Activated naive CD8-positive, alpha-beta T cell (primary cell): ENCODE results near the gene CCT2.

ENCODE experiments used
- H3K27ac Mint-ChIP-seq: one replicate; pipeline ENCODE4 v1.8.0; 2021; ENCODE audit warnings: mixed read lengths
- H3K27me3 Mint-ChIP-seq: one replicate; pipeline ENCODE4 v1.8.0; 2021; ENCODE audit warnings: mixed read lengths
- H3K36me3 Mint-ChIP-seq: one replicate; pipeline ENCODE4 v1.8.0; 2021; ENCODE audit warnings: mixed read lengths
- H3K4me1 Mint-ChIP-seq: one replicate; pipeline ENCODE4 v1.8.0; 2021; ENCODE audit warnings: low read depth, mixed read lengths
- H3K4me3 Mint-ChIP-seq: one replicate; pipeline ENCODE4 v1.8.0; 2021; ENCODE audit warnings: mild to moderate bottlenecking, mixed read lengths
- H3K9me3 Mint-ChIP-seq: one replicate; pipeline ENCODE4 v1.8.0; 2021; ENCODE audit warnings: low read depth, mixed read lengths

CCT2 gene

GRCh38 chr12:69585189-69586062, at the start of gene CCT2:
Gene CCT2 (plus strand): TSS chr12:69585459. CDS start chr12:69585522, 63 bp downstream.
- Mint-ChIP-seq H3K36me3 (peaks cover 11% of the 10 kb centered on the region), H3K27me3 (no peaks in the 10 kb centered on the region), H3K4me3 (peak within 1 kb of the TSS; percentile 97), H3K4me1 (peaks cover 26% of the 10 kb centered on the region), H3K27ac (peak within 1 kb of the TSS; percentile 96), H3K9me3 (no peaks in the 10 kb centered on the region)

DNA sequence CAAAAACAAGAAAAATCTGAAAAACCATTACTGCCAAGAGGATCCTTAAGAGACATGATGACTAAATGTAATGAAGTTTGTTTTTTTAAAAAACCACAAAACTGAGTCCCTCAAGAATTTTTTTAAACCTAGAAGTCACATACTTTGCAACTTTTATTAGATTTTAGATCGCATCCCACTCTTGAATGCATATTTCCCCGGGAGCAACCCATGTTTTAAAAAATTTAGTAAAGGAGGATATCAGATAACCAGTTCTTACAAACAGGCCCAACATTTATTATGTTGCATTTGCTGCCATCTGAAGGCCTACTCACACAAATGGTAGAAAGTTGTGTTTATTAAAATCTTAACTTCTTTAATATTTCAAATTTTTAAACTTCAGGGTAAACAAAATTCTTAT, 44.3 kb upstream of the CCT2 start:
- no peaks in the 10 kb centered on the region for H3K27me3 Mint-ChIP-seq
- H3K9me3 Mint-ChIP-seq = peaks cover 5% of the 10 kb centered on the region
- no peak overlapping the region for H3K4me3 Mint-ChIP-seq
- H3K36me3 Mint-ChIP-seq = peaks cover 22% of the 10 kb centered on the region
- H3K27ac Mint-ChIP-seq = no peak overlapping the region
- no peaks in the 10 kb centered on the region for H3K4me1 Mint-ChIP-seq

GRCh38 chr12:69544087-69544486, 41.2 kb upstream of the CCT2 start:
- Mint-ChIP-seq H3K4me3 (no peak overlapping the region), H3K36me3 (peaks cover 22% of the 10 kb centered on the region), H3K9me3 (peaks cover 5% of the 10 kb centered on the region), H3K27me3 (no peaks in the 10 kb centered on the region), H3K27ac (no peak overlapping the region), H3K4me1 (no peaks in the 10 kb centered on the region)

DNA sequence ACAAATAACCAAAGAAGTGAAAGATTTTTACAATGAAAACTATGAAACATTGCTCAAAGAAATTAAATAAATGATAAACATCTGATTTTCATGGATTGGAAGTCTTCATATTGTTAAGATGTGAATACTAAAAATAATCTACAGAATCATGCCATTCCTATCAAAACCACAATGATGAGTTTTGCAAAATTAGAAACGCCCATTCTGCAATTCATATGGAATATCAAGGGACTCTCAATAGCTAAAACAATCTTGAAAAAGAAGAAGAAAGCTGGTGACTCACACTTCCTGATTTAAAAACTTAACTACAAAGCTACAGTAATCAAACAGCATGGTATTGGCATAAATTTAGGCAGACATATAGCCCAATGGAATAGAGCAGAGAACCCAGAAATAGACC, 40.2 kb upstream of the CCT2 start:
- no peak overlapping the region for H3K4me3 Mint-ChIP-seq
- peaks cover 5% of the 10 kb centered on the region for H3K9me3 Mint-ChIP-seq
- peaks cover 24% of the 10 kb centered on the region for H3K36me3 Mint-ChIP-seq
- H3K4me1 Mint-ChIP-seq = no peaks in the 10 kb centered on the region
- no peaks in the 10 kb centered on the region for H3K27me3 Mint-ChIP-seq
- no peak overlapping the region for H3K27ac Mint-ChIP-seq

- Mint-ChIP-seq H3K27ac (no peak overlapping the region), H3K9me3 (no peaks in the 10 kb centered on the region)
These were observed 38.4 kb upstream of the CCT2 start for GRCh38 chr12:69546693-69547438.

GRCh38 chr12:69548687-69549086, 36.6 kb upstream of the CCT2 start:
- H3K27me3 Mint-ChIP-seq = no peaks in the 10 kb centered on the region
- no peak overlapping the region for H3K4me3 Mint-ChIP-seq
- H3K4me1 Mint-ChIP-seq = no peaks in the 10 kb centered on the region
- peaks cover 10% of the 10 kb centered on the region for H3K36me3 Mint-ChIP-seq
- no peak overlapping the region for H3K27ac Mint-ChIP-seq
- H3K9me3 Mint-ChIP-seq = no peaks in the 10 kb centered on the region

More at GRCh38 chr12:69546693-69547438, 38.4 kb upstream of the CCT2 start:
- peaks cover 18% of the 10 kb centered on the region for H3K36me3 Mint-ChIP-seq
- no peaks in the 10 kb centered on the region for H3K4me1 Mint-ChIP-seq
- no peaks in the 10 kb centered on the region for H3K27me3 Mint-ChIP-seq
- no peak overlapping the region for H3K4me3 Mint-ChIP-seq

- H3K36me3 Mint-ChIP-seq = peaks cover 3% of the 10 kb centered on the region
- no peaks in the 10 kb centered on the region for H3K27me3 Mint-ChIP-seq
- no peaks in the 10 kb centered on the region for H3K9me3 Mint-ChIP-seq
- H3K4me1 Mint-ChIP-seq = no peaks in the 10 kb centered on the region
- H3K27ac Mint-ChIP-seq = no peak overlapping the region
- H3K4me3 Mint-ChIP-seq = no peak overlapping the region
These were observed 34.5 kb upstream of the CCT2 start for GRCh38 chr12:69550569-69551350.

- Mint-ChIP-seq H3K4me1 (no peaks in the 10 kb centered on the region), H3K36me3 (peaks cover 2% of the 10 kb centered on the region), H3K27ac (no peak overlapping the region), H3K27me3 (no peaks in the 10 kb centered on the region), H3K4me3 (no peak overlapping the region), H3K9me3 (no peaks in the 10 kb centered on the region)
These were observed 31.5 kb upstream of the CCT2 start for GRCh38 chr12:69553628-69554248.

DNA sequence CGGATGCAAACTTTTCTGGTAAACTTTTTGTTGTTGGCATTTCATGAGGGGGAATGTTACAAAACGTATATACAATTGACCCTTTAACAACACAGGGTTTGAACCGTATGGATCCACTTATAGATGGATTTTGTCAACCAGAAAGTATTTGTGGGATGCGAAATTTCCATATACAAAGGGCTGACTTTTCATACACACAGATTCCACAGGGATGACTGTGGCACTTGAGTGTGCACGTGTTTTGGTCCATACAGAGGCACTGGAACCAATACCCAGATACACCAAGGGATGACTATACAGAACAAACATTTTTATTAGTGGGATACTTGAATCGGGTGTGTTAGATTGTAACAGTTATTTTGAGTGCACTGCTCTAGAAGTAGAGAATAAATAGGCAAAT, 29.8 kb upstream of the CCT2 start:
- Mint-ChIP-seq H3K27me3 (no peaks in the 10 kb centered on the region), H3K27ac (no peak overlapping the region), H3K36me3 (no peaks in the 10 kb centered on the region), H3K4me3 (no peak overlapping the region), H3K9me3 (no peaks in the 10 kb centered on the region), H3K4me1 (no peaks in the 10 kb centered on the region)

DNA sequence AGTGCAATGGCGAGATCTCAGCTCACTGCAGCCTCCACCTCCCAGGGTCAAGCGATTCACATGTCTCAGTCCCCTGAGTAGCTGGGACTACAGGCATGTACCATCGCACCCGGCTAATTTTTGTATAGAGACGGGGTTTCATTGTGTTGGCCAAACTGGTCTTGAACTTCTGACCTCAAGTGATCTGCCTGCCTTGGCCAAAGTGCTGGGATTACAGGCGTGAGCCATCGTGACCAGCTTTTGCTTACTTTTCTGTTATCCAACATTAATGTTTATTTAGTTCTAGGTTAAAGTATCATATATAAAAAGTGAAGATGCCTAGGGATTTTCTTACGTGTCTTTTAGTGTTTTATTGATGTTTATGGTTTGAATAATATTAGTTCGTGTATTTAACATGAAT, 28.9 kb upstream of the CCT2 start:
- Mint-ChIP-seq H3K27ac (no peak overlapping the region), H3K4me3 (no peak overlapping the region), H3K9me3 (no peaks in the 10 kb centered on the region), H3K27me3 (no peaks in the 10 kb centered on the region), H3K4me1 (no peaks in the 10 kb centered on the region), H3K36me3 (no peaks in the 10 kb centered on the region)

GRCh38 chr12:69563166-69563762, 22.0 kb upstream of the CCT2 start:
- no peak overlapping the region for H3K27ac Mint-ChIP-seq
- H3K27me3 Mint-ChIP-seq = no peaks in the 10 kb centered on the region
- H3K4me1 Mint-ChIP-seq = no peaks in the 10 kb centered on the region
- no peaks in the 10 kb centered on the region for H3K9me3 Mint-ChIP-seq
- H3K36me3 Mint-ChIP-seq = no peaks in the 10 kb centered on the region
- H3K4me3 Mint-ChIP-seq = no peak overlapping the region

DNA sequence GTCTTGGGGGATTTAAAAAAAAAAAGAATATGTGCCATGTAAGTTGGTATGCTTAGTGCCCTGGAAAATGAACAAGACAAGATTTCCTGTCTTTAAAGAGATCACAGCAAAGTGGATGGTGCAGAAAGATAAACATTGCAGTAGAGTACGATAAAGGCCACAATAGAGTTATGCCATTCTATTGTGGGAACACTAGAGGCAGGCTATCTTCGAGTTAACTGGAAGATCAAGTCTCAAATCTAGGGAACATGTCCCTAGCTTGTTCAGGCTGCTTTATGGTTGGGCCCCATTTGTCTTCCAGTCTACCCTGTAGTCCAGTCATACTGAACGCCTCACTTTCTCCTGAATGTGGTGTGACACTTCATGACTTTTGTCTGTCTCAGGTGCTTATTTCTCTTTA, 18.7 kb upstream of the CCT2 start:
- H3K9me3 Mint-ChIP-seq = no peaks in the 10 kb centered on the region
- peaks cover 2% of the 10 kb centered on the region for H3K4me1 Mint-ChIP-seq
- no peaks in the 10 kb centered on the region for H3K36me3 Mint-ChIP-seq
- no peaks in the 10 kb centered on the region for H3K27me3 Mint-ChIP-seq
- peak overlapping the region; percentile 25 for H3K27ac Mint-ChIP-seq
- H3K4me3 Mint-ChIP-seq = no peak overlapping the region

DNA sequence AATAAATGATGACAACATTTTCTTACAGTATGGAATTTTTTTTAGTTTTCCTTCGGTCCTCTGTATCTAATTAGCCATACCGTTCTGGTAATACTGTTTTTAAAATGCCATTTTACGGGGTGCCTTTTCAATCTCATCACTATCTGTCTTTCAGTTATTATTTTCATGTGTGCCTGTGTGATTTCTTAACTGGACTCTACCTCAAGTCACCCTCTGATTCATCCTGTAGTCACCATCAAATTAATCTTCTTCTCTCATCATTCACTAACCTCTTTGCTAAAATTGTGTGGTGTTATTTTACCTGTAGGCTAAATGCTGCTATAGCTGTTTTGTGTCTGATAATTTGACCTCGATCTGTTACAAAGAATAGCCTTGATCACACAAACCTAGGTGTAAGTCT, 16.0 kb upstream of the CCT2 start:
- Mint-ChIP-seq H3K4me1 (peaks cover 2% of the 10 kb centered on the region), H3K27ac (peak overlapping the region; percentile 47), H3K36me3 (peaks cover 3% of the 10 kb centered on the region), H3K9me3 (no peaks in the 10 kb centered on the region), H3K4me3 (no peak overlapping the region), H3K27me3 (no peaks in the 10 kb centered on the region)

DNA sequence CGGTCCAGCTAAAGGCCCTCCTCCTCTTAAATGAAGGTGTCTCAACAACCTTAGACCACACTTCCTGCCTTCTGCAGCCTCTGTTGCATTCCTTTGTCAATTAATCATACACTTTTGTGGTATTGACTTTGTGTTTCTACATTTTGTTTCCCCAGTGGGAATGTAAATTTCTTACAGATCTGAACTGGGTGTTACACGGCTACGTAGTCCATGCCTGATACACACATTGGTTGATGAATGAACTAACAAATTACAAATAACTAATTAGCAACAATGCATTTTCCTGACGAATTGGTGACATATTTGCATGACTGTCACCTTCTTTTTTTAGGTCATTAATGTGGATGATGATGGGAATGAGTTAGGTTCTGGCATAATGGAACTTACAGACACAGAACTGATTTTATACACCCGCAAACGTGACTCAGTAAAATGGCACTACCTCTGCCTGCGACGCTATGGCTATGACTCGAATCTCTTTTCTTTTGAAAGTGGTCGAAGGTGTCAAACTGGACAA, 15.2 kb upstream of the CCT2 start:
- Mint-ChIP-seq H3K4me3 (no peak overlapping the region), H3K27me3 (no peaks in the 10 kb centered on the region), H3K36me3 (peaks cover 6% of the 10 kb centered on the region), H3K27ac (peak overlapping the region; percentile 47), H3K4me1 (peaks cover 2% of the 10 kb centered on the region), H3K9me3 (no peaks in the 10 kb centered on the region)
